Coronary artery (tissue), 2 donors: ENCODE results near the gene RPS24.

ENCODE experiments used
- DNase-seq: peaks from one replicate; pipeline ENCODE4 v3.0.0-alpha.2; 2017; ENCODE audit warnings: low spot score
- H3K27ac ChIP-seq, 2 donors: fragments of 200-600 bp; sonication (generic); one replicate each; pipeline ENCODE4 v1.5.1; 2016 to 2019
- H3K4me3 ChIP-seq: fragments of 200-600 bp; sonication (generic); 2 replicates; pipeline ENCODE4 v1.5.1; 2016; ENCODE audit warnings: mild to moderate bottlenecking, moderate library complexity
- TF ChIP-seq, protein P1 (sequence below): fragments of 200-600 bp; sonication (generic); IDR thresholded peaks from one replicate; pipeline ENCODE4 v1.5.1; 2019; ENCODE audit warnings: antibody characterized with exemption

RPS24 gene

DNA sequence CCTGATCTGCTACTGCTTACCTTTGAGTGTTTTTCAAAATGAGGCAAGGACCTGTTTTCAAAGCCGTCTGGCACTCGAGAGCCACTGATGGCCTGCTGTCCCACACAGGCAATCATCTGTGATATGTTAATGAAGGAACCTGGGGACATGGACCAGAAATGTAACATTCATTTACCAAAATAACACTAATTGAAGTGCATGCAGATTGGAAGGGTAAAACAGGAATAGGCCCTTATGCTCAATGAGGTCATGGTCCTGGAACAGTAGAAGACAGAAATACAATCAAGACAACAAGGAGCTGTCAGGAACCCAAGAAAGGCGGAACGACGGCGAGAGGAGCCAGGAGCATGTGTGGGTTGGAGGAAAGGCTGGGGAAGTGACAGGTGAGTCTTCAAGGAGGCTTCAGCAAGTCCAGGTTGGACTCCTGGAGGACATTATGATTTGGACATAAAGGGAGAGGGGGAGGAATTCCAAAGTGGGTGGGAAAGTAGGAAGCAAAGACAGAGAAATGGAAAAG is 32.6 kb upstream of the RPS24 start:
- Histone ChIP-seq H3K27ac (no peak overlapping the region), H3K4me3 (no peak overlapping the region)
- TF ChIP-seq, protein P1, sequence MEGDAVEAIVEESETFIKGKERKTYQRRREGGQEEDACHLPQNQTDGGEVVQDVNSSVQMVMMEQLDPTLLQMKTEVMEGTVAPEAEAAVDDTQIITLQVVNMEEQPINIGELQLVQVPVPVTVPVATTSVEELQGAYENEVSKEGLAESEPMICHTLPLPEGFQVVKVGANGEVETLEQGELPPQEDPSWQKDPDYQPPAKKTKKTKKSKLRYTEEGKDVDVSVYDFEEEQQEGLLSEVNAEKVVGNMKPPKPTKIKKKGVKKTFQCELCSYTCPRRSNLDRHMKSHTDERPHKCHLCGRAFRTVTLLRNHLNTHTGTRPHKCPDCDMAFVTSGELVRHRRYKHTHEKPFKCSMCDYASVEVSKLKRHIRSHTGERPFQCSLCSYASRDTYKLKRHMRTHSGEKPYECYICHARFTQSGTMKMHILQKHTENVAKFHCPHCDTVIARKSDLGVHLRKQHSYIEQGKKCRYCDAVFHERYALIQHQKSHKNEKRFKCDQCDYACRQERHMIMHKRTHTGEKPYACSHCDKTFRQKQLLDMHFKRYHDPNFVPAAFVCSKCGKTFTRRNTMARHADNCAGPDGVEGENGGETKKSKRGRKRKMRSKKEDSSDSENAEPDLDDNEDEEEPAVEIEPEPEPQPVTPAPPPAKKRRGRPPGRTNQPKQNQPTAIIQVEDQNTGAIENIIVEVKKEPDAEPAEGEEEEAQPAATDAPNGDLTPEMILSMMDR: no peak
- no peak for DNase-seq

DNA sequence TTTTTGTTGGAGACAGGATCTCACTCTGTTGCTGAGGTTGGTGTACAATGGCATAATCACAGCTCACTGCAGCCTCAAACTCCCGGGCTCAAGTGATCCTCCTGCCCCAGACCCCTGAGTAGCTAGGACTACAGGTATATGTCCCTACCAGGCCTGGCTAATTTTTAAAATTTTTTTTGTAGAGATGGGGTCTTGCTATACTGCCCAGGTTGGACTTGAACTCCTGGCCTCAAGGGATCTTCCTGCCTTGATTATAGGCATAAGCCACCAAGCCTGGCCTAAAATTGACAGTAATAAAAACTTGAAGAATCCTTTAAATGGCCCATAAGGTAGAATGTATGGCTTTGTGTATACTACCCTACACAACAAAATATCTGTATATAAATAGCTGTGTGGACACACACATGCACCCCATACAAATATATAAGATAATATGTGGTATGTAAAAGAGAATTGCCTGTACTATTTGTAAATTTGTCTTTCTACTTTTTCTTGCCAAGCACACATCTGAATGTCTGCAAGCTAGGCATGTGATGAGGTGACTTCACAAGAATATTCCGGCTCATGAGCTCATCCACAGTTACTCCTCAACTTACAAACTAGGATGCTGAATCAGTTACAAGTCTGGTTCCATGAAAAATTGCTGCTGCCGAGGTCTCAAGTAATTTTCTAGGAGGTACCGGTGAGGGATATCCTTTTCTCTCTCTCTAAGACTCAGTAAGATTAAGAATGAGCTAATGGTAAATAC is 30.9 kb upstream of the RPS24 start:
- no peak for DNase-seq
- TF ChIP-seq, protein P1: no peak
- Histone ChIP-seq H3K4me3 (no peak overlapping the region), H3K27ac (no peak overlapping the region)

DNA sequence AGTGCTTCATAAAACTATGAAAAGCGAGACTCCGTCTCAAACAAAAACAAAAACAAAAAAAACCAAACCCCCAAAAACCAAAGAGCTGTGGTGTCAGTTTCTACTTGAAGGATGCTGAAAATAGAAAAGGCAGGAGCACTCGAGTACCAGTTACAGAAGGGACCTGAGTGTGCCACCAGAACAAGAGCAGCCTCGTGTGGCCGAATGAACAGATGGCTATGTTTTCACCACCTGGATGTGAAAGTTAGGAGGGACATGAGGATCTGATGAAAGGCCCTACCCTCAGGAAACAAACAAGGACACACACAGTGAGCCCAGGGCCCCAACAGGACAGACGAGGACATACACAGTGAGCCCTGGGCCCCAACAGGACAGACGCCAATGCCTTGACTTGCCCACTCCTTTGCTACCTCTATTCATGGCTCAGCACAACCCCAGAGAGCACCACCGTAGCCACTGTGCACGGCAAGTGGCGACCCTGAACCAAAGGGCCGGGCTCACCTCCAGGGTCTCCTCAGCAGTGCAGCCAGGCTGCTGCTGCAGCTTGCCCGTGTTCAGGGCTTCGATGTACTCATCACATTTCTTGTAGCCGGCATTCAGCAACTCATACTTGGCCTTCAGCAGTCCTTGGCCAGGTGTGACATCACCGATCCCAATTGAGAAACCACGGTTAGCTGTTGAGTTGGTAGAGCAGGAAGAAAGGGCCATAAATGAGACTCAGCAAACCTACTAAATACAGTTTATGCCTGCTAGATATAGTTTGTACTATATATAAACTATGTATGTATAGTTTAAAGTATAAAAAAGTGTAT is 29.2 kb upstream of the RPS24 start:
- Histone ChIP-seq H3K4me3 (no peak overlapping the region), H3K27ac (no peak overlapping the region)
- TF ChIP-seq, protein P1: no peak
- DNase-seq: no peak

DNA sequence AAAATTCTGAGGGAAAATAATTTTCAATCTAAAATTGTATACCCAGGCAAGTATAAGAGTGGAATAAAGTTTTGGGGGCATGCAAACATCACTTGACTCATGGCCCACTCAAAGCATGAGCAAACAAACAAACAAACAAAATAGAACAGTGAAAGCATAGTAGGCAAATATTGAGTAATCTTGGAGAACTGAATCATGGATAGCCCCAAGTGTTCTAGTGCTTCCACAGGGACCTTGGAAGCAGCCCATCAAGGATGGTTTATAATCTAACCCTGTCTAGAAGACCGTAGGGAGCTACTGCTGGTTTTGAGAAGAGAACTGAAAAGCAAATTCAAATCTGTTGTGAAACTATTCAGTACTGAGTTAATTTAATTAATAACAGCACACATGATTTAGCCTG is 26.5 kb upstream of the RPS24 start:
- TF ChIP-seq, protein P1: no peak
- no peak for DNase-seq
- no peak overlapping the region for H3K4me3 ChIP-seq
- no peak overlapping the region for H3K27ac ChIP-seq

DNA sequence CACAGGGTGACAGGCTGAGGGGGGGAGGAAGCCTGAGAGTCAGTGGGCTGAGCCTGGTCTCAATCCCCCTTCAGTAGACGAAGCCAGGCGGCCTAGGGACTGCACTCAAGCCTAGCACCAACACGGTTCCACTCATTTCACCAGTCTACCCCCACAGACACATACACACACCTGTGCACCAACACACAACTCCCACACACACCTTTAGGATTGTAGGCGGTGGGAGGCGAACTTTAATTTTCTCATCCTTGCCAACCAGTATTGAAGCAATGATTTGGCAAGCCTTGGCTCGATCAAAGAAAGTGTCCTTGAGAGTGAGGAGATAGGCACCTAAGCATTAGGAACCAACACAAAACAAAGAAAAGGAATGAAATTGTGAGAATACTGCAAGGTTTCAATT is 24.0 kb upstream of the RPS24 start:
- no peak overlapping the region for H3K27ac ChIP-seq
- DNase-seq: no peak
- H3K4me3 ChIP-seq: no peak overlapping the region
- TF ChIP-seq, protein P1: no peak

DNA sequence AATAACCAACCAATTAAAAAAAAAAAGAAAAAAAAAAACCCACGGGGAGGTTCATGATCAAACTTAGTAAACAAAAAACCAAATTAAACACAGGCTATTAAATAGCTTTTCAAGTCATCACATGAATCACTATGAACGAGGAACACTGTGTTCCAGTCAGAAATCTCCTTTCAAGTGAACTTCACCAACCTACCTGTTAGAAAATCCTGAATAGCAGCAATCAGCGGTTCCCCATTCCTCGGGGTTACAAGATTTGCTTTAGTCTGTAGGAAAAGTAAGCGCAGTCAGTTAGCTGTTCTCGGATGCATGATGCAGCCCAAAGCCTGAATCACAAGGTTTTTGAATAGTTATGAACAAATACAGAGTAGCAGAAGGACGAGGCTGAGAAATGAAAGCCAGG is 23.4 kb upstream of the RPS24 start:
- TF ChIP-seq, protein P1: no peak
- H3K27ac ChIP-seq: no peak overlapping the region

More for the DNA sequence above, 23.4 kb upstream of the RPS24 start:
- no peak overlapping the region for H3K4me3 ChIP-seq
- DNase-seq: no peak
